Thoracic aorta (tissue), 2 donors: ENCODE measurements around the gene FDX2. TPM values are rescaled to one million over a fixed set of nuclear protein-coding genes. Genes with fewer than 3 reads are reported as not detected.

Experiments used
- ATAC-seq: fragments of 150-250 bp; one replicate; pipeline ENCODE4 v1.8.0; 2017; ENCODE audit warnings: low read depth; ENCODE audit not compliant: insufficient number of reproducible peaks, low FRiP score
- DNase-seq: peaks from one replicate; pipeline ENCODE4 v3.0.0-alpha.2; 2020; ENCODE audit warnings: low spot score
- H3K27ac ChIP-seq, 2 donors: fragments of 200-600 bp; sonication (generic); 1 replicate in 1 of 2; 2 replicates in 1 of 2; pipeline ENCODE4 v1.5.1; 2016; ENCODE audit warnings: mild to moderate bottlenecking in 2 of 2, moderate library complexity in 2 of 2
- H3K27me3 ChIP-seq: fragments of 200-600 bp; sonication (generic); replicated peaks from 2 replicates; pipeline ENCODE4 v1.6.0; 2016; ENCODE audit warnings: mild to moderate bottlenecking; ENCODE audit not compliant: insufficient read depth
- H3K36me3 ChIP-seq: fragments of 200-600 bp; sonication (generic); one replicate; pipeline ENCODE4 v1.5.1; 2016
- H3K4me1 ChIP-seq, 2 donors: fragments of 200-600 bp; sonication (generic); 1 replicate in 1 of 2; 2 replicates in 1 of 2; pipeline versions ENCODE4 v1.5.1 to v1.6.0; 2016; ENCODE audit warnings: low read depth in 2 of 2, mild to moderate bottlenecking in 1 of 2; ENCODE audit not compliant: control insufficient read depth in 1 of 2
- H3K4me3 ChIP-seq: fragments of 200-600 bp; sonication (generic); 2 replicates; pipeline ENCODE4 v1.5.1; 2016; ENCODE audit warnings: mild to moderate bottlenecking
- H3K9me3 ChIP-seq: fragments of 200-600 bp; sonication (generic); 2 replicates; pipeline ENCODE4 v1.5.1; 2016
- total RNA-seq, 2 donors: library from RNA; depleted of rRNA; stranded (reverse); fragments of >200 nt; gene quantifications; one replicate each; pipeline versions ENCODE4 v1.1.0 to v1.2.3, GENCODE V29; 2016
- TF ChIP-seq, protein P1 (sequence below): fragments of 200-600 bp; sonication (generic); IDR thresholded peaks from one replicate; pipeline ENCODE4 v1.5.1; 2019; ENCODE audit warnings: antibody characterized with exemption

The FDX2 gene
- total RNA-seq = 10 to 100 TPM; 13.4 to 35.8 TPM

GRCh38 chr19:10315335-10316214 lies at the start of gene FDX2:
FDX2 (minus strand) TSS chr19:10316015; CDS start chr19:10315996, 19 bp downstream.
- H3K4me1 ChIP-seq = peaks cover 4 to 10% of the 10 kb centered on the region in 2 donors
- no peaks in the 10 kb centered on the region for H3K27me3 ChIP-seq
- peaks cover 23% of the 10 kb centered on the region for H3K36me3 ChIP-seq
- peak; percentile 54 for DNase-seq
- peak; percentile 68 for ATAC-seq
- H3K9me3 ChIP-seq = no peaks in the 10 kb centered on the region
- peak within 1 kb of the TSS; percentile 17 to 33 for H3K27ac ChIP-seq
- peak within 1 kb of the TSS; percentile 96 for H3K4me3 ChIP-seq
- TF ChIP-seq, protein P1, sequence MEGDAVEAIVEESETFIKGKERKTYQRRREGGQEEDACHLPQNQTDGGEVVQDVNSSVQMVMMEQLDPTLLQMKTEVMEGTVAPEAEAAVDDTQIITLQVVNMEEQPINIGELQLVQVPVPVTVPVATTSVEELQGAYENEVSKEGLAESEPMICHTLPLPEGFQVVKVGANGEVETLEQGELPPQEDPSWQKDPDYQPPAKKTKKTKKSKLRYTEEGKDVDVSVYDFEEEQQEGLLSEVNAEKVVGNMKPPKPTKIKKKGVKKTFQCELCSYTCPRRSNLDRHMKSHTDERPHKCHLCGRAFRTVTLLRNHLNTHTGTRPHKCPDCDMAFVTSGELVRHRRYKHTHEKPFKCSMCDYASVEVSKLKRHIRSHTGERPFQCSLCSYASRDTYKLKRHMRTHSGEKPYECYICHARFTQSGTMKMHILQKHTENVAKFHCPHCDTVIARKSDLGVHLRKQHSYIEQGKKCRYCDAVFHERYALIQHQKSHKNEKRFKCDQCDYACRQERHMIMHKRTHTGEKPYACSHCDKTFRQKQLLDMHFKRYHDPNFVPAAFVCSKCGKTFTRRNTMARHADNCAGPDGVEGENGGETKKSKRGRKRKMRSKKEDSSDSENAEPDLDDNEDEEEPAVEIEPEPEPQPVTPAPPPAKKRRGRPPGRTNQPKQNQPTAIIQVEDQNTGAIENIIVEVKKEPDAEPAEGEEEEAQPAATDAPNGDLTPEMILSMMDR = no peak

DNA sequence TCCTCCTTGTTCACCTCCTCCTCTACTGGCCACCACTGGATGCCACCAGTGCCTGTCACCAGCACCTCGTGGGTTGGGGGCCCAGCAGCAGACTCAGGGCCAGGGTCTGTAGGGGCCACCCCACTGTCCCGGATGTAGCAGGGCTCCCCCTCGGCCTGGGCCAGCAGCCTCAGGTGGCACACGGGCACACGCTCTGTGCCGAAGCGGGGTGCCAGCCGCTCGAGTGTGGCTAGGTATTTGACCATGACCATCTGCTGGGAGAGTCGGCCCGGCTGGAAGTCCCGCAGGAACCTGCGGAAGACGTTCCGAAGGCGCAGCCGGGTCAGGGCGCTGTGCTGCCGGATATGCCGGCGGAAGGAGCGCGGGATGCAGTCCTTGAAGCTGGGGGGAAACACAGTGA lies 49.7 kb upstream of the FDX2 start:
- no peaks in the 10 kb centered on the region for H3K9me3 ChIP-seq
- ATAC-seq (no peak), DNase-seq (no peak)
- H3K27ac ChIP-seq = no peak overlapping the region
- no peaks in the 10 kb centered on the region for H3K4me1 ChIP-seq
- H3K4me3 ChIP-seq = no peak overlapping the region
- TF ChIP-seq, protein P1 = no peak
- no peaks in the 10 kb centered on the region for H3K27me3 ChIP-seq
- H3K36me3 ChIP-seq = peaks cover 43% of the 10 kb centered on the region

GRCh38 chr19:10364644-10365043 lies 48.8 kb upstream of the FDX2 start:
- Histone ChIP-seq H3K27me3 (no peaks in the 10 kb centered on the region), H3K36me3 (peaks cover 43% of the 10 kb centered on the region), H3K4me1 (no peaks in the 10 kb centered on the region), H3K4me3 (no peak overlapping the region), H3K27ac (no peak overlapping the region), H3K9me3 (no peaks in the 10 kb centered on the region)
- no peak for ATAC-seq
- TF ChIP-seq, protein P1 = no peak
- no peak for DNase-seq

GRCh38 chr19:10363789-10364281 lies 48.0 kb upstream of the FDX2 start:
- Histone ChIP-seq H3K4me1 (no peaks in the 10 kb centered on the region), H3K4me3 (no peak overlapping the region), H3K36me3 (peaks cover 41% of the 10 kb centered on the region), H3K27me3 (no peaks in the 10 kb centered on the region), H3K9me3 (no peaks in the 10 kb centered on the region), H3K27ac (no peak overlapping the region)
- TF ChIP-seq, protein P1 = no peak
- ATAC-seq = no peak
- no peak for DNase-seq

DNA sequence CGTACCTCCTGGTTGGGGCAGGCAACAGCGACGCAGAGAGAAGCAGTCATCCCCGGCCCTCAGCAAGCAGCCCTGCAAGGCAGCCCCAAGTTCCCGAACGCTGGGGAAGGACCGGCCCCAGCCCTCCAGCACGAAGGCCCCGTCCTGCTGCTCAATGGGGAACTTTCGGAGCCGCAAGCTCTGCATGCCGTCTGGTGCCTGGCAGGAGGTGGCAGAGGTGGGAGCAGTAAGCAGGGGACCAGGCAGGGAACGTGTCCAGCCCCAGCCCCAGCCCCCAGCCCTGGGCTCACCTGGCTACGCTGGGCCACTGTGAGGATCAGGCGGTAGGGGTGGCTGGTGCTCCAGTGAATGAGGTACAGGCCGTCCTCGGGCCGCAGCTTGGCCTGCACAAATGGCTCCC lies 46.4 kb upstream of the FDX2 start:
- H3K27ac ChIP-seq = no peak overlapping the region
- no peak for ATAC-seq
- H3K36me3 ChIP-seq = peaks cover 51% of the 10 kb centered on the region
- H3K4me1 ChIP-seq = no peaks in the 10 kb centered on the region
- H3K9me3 ChIP-seq = no peaks in the 10 kb centered on the region
- DNase-seq = no peak
- no peak overlapping the region for H3K4me3 ChIP-seq
- TF ChIP-seq, protein P1 = no peak
- no peaks in the 10 kb centered on the region for H3K27me3 ChIP-seq
